Keratinocyte (primary cell): ENCODE data around the gene DNAJB6. TPM values are rescaled to one million over a fixed set of nuclear protein-coding genes. Genes with fewer than 3 reads are reported as not detected.

Experiments used
- DNase-seq: peaks from one replicate; pipeline ENCODE4 v3.0.0-alpha.2; 2011; ENCODE audit warnings: low read depth, missing footprints, low spot score
- FAIRE-seq: peaks from 2 replicates; lab custom pipeline; 2011; peaks lifted over from hg19 to GRCh38; lab: Jason Lieb, UNC
- H2AFZ ChIP-seq: 2 replicates; pipeline ENCODE4 v1.6.0; 2012; ENCODE audit warnings: low read length, control low read depth, inconsistent platforms; ENCODE audit not compliant: control insufficient read depth
- H3K27ac ChIP-seq: 2 replicates; pipeline ENCODE4 v1.5.1; 2011; ENCODE audit warnings: low read length; ENCODE audit not compliant: control insufficient read depth, insufficient read depth
- H3K27me3 ChIP-seq: 3 replicates; pipeline ENCODE4 v1.6.0; 2011; ENCODE audit warnings: low read length; ENCODE audit not compliant: control insufficient read depth, insufficient read depth; ENCODE audit errors: extremely low read depth
- H3K36me3 ChIP-seq, 2 experiments: 2 replicates in 1 of 2; 3 replicates in 1 of 2; pipeline ENCODE4 v1.5.1; 2011; ENCODE audit warnings: low read length in 2 of 2, mild to moderate bottlenecking in 1 of 2; ENCODE audit not compliant: control insufficient read depth in 2 of 2, insufficient read depth in 2 of 2; ENCODE audit errors: extremely low read depth in 1 of 2
- H3K4me1 ChIP-seq: 3 replicates; pipeline ENCODE4 v1.5.1; 2011; ENCODE audit warnings: low read length; ENCODE audit not compliant: control insufficient read depth, insufficient read depth; ENCODE audit errors: extremely low read depth
- H3K4me2 ChIP-seq: 3 replicates; pipeline ENCODE4 v1.6.0; 2011; ENCODE audit warnings: low read depth, low read length; ENCODE audit not compliant: control insufficient read depth, insufficient read depth; ENCODE audit errors: extremely low read depth
- H3K4me3 ChIP-seq, 3 experiments: fragments of 200-600 bp in 1 of 3; sonication (generic) in 1 of 3; 2 replicates in 2 of 3; 3 replicates in 1 of 3; pipeline ENCODE4 v1.5.1; 2011 to 2016; ENCODE audit warnings: low read length in 3 of 3, mild to moderate bottlenecking in 3 of 3, control low read depth in 2 of 3, inconsistent platforms in 1 of 3, low read depth in 1 of 3, mixed read lengths in 1 of 3, mixed run types in 1 of 3, moderate library complexity in 1 of 3; ENCODE audit not compliant: control insufficient read depth in 2 of 3, insufficient read depth in 2 of 3; ENCODE audit errors: extremely low read depth in 1 of 3
- H3K79me2 ChIP-seq: 2 replicates; pipeline ENCODE4 v1.6.0; 2012; ENCODE audit warnings: low read length; ENCODE audit not compliant: control insufficient read depth, insufficient read depth
- H3K9ac ChIP-seq: 3 replicates; pipeline ENCODE4 v1.6.0; 2011; ENCODE audit warnings: low read length; ENCODE audit not compliant: control insufficient read depth, insufficient read depth; ENCODE audit errors: extremely low read depth
- H3K9me1 ChIP-seq: 3 replicates; pipeline ENCODE4 v1.6.0; 2011; ENCODE audit warnings: low read length; ENCODE audit not compliant: control insufficient read depth, insufficient read depth; ENCODE audit errors: extremely low read depth
- H3K9me3 ChIP-seq: 2 replicates; pipeline ENCODE4 v1.5.1; 2012; ENCODE audit warnings: low read depth, low read length; ENCODE audit not compliant: control insufficient read depth
- H4K20me1 ChIP-seq: 3 replicates; pipeline ENCODE4 v1.6.0; 2011; ENCODE audit warnings: low read length; ENCODE audit not compliant: control insufficient read depth, insufficient read depth; ENCODE audit errors: extremely low read depth
- CTCF ChIP-seq, 3 experiments: IDR thresholded peaks in 1 of 3; conservative IDR thresholded peaks in 1 of 3; optimal IDR thresholded peaks in 1 of 3; 2 replicates in 2 of 3; 3 replicates in 1 of 3; pipeline versions ENCODE3 to v1.5.1; 2011; ENCODE audit warnings: low read length in 3 of 3, mild to moderate bottlenecking in 3 of 3, moderate library complexity in 2 of 3, control low read depth in 1 of 3, inconsistent platforms in 1 of 3; ENCODE audit not compliant: insufficient read depth in 2 of 3; ENCODE audit errors: extremely low read depth in 1 of 3
- EZH2 ChIP-seq: IDR thresholded peaks from one replicate; pipeline ENCODE4 v1.6.1; 2012; ENCODE audit warnings: inconsistent platforms, mild to moderate bottlenecking, low read length, moderate library complexity
- dilution Hi-C: fragments of 300-500 bp; cut with MboI; formaldehyde crosslinking; loops from one replicate; pipeline ENCODE4 v1.7.0; 2020; ENCODE audit warnings: low sequenced_read_pairs; ENCODE audit not compliant: extremely low pct_ligation_motif_present
- polyA plus RNA-seq, 5 experiments: library from polyadenylated mRNA; depleted of rRNA in 3 of 5; stranded (reverse) in 3 of 5; stranded (forward) in 1 of 5; unstranded in 1 of 5; fragments of >200 nt; gene quantifications; 1 replicate in 1 of 5; 2 replicates in 3 of 5; 3 replicates in 1 of 5; pipeline versions ENCODE4 v1.2.1 to v1.2.3, GENCODE V29; 2011 to 2012; ENCODE audit warnings: missing spikeins in 2 of 5, low read depth in 1 of 5, low replicate concordance in 1 of 5

Gene DNAJB6
- polyA plus RNA-seq, 1 donor (not counting 4 experiments of a cell fraction or from before 2014, with no cell fraction given) = 152 TPM

- FAIRE-seq = no peak
- H3K9me1 ChIP-seq = peaks cover 9% of the 10 kb centered on the region
- dilution Hi-C loops = no loop called here
- H3K4me2 ChIP-seq = no peak overlapping the region
- H2AFZ ChIP-seq = no peak overlapping the region
- peaks cover 15 to 23% of the 10 kb centered on the region in 2 experiments for H3K36me3 ChIP-seq
- H3K4me1 ChIP-seq = peaks cover 11% of the 10 kb centered on the region
- H4K20me1 ChIP-seq = peaks cover 27% of the 10 kb centered on the region
- no peak overlapping the region for H3K4me3 ChIP-seq
- H3K9me3 ChIP-seq = no peaks in the 10 kb centered on the region
- H3K79me2 ChIP-seq = peaks cover 39% of the 10 kb centered on the region
- no peak overlapping the region for H3K27ac ChIP-seq
- DNase-seq = no peak
- TF ChIP-seq EZH2 (no peak), CTCF (optimal IDR thresholded peaks at IDR 0.05 in 1 of 3, IDR thresholded peaks at IDR 0.05 in 1 of 3, conservative IDR thresholded peaks at IDR 0.05 in 1 of 3; ENCODE audit: extremely low read depth in 1 of 3, insufficient read depth in 2 of 3, low read length in 3 of 3) (no peak)
- H3K9ac ChIP-seq = no peak overlapping the region
- no peaks in the 10 kb centered on the region for H3K27me3 ChIP-seq
These were observed 66.2 kb downstream of the DNAJB6 start for GRCh38 chr7:157402911-157403534.

GRCh38 chr7:157403646-157404401 lies 67.0 kb downstream of the DNAJB6 start:
- peaks cover 34% of the 10 kb centered on the region for H3K79me2 ChIP-seq
- no peak overlapping the region for H3K27ac ChIP-seq
- H3K4me2 ChIP-seq = no peak overlapping the region
- FAIRE-seq (no peak), DNase-seq (no peak)
- dilution Hi-C loops = no loop called here
- no peak overlapping the region for H3K9ac ChIP-seq
- H3K27me3 ChIP-seq = no peaks in the 10 kb centered on the region
- peaks cover 11% of the 10 kb centered on the region for H3K4me1 ChIP-seq
- no peak overlapping the region for H3K4me3 ChIP-seq
- H3K9me1 ChIP-seq = peaks cover 9% of the 10 kb centered on the region
- no peak for TF ChIP-seq EZH2
- TF ChIP-seq CTCF (optimal IDR thresholded peaks at IDR 0.05 in 1 of 3, IDR thresholded peaks at IDR 0.05 in 1 of 3, conservative IDR thresholded peaks at IDR 0.05 in 1 of 3; ENCODE audit: extremely low read depth in 1 of 3, insufficient read depth in 2 of 3, low read length in 3 of 3) = no peak
- no peaks in the 10 kb centered on the region for H3K9me3 ChIP-seq
- peaks cover 19 to 26% of the 10 kb centered on the region in 2 experiments for H3K36me3 ChIP-seq
- peaks cover 23% of the 10 kb centered on the region for H4K20me1 ChIP-seq
- no peak overlapping the region for H2AFZ ChIP-seq
